Chondrocyte (in vitro differentiated cells): ENCODE results near the gene SLC6A11. TPM values are rescaled to one million over a fixed set of nuclear protein-coding genes. Genes with fewer than 3 reads are reported as not detected.

ENCODE experiments used
- DNase-seq: peaks from one replicate; pipeline ENCODE4 v3.0.0; 2021; ENCODE audit warnings: mixed read lengths, low spot score
- H3K27ac Mint-ChIP-seq: one replicate; pipeline ENCODE4 v1.8.0; 2021; ENCODE audit warnings: mild to moderate bottlenecking, moderate library complexity, mixed read lengths; ENCODE audit not compliant: unreplicated experiment
- H3K27me3 Mint-ChIP-seq: 2 replicates; pipeline ENCODE4 v1.8.0; 2021; ENCODE audit warnings: low read depth, mixed read lengths
- H3K36me3 Mint-ChIP-seq: 2 replicates; pipeline ENCODE4 v1.8.0; 2021; ENCODE audit warnings: low read depth, mixed read lengths
- H3K4me1 Mint-ChIP-seq: 2 replicates; pipeline ENCODE4 v1.8.0; 2021; ENCODE audit warnings: low read depth, mild to moderate bottlenecking, mixed read lengths
- H3K4me3 Mint-ChIP-seq: one replicate; pipeline ENCODE4 v1.8.0; 2021; ENCODE audit warnings: mild to moderate bottlenecking, moderate library complexity, mixed read lengths; ENCODE audit not compliant: unreplicated experiment
- H3K9me3 Mint-ChIP-seq: 2 replicates; pipeline ENCODE4 v1.8.0; 2021; ENCODE audit warnings: low read depth, mixed read lengths
- total RNA-seq: library from RNA; stranded (reverse); gene quantifications from 3 replicates; pipeline ENCODE4 v1.2.1, GENCODE V29; 2021
- TF ChIP-seq, protein P1 (sequence below): fragments of 200-600 bp; sonication (generic); IDR thresholded peaks from 2 replicates; pipeline ENCODE4 v1.5.0; 2021; ENCODE audit warnings: antibody characterized with exemption, mild to moderate bottlenecking, moderate library complexity

The SLC6A11 gene
- total RNA-seq, 1 donor from 2014 or later: not detected

DNA sequence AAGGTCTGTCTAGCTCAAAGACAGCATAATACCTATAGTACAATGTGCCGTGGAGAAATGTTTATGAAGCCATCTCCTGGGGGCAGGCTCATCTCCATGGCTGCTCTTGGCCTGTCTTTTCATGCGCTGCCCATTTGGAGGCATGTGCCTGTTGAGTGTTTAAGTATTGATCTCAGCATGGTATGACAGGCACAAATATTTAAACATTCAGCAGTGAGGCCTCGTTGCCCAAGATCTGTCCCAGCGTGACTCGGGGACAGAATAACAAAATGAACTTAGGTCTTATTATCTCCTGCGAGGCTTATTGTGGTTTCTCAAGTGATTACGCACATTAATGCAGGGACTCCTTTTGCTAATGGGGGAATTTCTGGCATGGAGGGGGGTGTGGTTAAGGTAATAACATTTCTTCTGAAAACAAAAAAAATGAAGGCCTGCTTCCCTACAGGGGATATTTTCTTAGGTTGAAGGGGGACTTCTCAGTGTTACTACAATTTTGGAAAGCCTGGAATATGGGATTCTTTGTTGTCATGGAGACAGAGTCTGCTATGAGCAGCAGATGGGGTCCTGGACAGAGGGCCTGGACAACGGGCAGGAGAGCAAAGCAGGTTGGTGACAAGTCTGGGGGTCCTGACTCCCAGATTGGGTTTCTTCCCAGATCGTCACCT, 172.1 kb downstream of the SLC6A11 start:
- Mint-ChIP-seq H3K27me3 (peaks cover 57% of the 10 kb centered on the region), H3K27ac (no peak overlapping the region), H3K36me3 (no peaks in the 10 kb centered on the region), H3K9me3 (no peaks in the 10 kb centered on the region), H3K4me3 (no peak overlapping the region), H3K4me1 (peaks cover 10% of the 10 kb centered on the region)
- DNase-seq: no peak
- TF ChIP-seq, protein P1, sequence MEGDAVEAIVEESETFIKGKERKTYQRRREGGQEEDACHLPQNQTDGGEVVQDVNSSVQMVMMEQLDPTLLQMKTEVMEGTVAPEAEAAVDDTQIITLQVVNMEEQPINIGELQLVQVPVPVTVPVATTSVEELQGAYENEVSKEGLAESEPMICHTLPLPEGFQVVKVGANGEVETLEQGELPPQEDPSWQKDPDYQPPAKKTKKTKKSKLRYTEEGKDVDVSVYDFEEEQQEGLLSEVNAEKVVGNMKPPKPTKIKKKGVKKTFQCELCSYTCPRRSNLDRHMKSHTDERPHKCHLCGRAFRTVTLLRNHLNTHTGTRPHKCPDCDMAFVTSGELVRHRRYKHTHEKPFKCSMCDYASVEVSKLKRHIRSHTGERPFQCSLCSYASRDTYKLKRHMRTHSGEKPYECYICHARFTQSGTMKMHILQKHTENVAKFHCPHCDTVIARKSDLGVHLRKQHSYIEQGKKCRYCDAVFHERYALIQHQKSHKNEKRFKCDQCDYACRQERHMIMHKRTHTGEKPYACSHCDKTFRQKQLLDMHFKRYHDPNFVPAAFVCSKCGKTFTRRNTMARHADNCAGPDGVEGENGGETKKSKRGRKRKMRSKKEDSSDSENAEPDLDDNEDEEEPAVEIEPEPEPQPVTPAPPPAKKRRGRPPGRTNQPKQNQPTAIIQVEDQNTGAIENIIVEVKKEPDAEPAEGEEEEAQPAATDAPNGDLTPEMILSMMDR: no peak

DNA sequence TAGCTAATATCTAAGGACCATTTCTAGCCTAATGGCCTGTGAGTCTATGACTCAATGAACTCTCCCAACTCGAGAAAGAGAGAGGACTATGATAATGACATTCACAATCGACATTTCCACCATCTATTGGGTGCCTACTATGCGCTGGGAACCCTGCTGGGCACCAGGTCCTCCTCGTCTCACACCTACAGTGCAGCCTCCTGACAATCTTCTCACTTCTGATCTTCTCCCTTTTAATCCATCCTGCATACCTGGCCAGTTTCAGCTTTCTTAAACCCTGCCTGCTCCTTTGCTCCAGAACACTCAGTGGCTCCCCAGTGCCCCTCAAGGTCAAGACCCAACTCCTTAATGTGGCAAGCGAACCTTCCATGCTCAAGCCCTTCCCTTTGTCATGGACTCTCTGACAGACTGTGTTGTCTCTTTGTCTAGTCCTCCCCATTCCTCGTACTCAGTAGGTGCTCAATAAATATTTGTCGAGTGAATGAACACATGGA, 173.0 kb downstream of the SLC6A11 start:
- TF ChIP-seq, protein P1: no peak
- Mint-ChIP-seq H3K27me3 (peaks cover 63% of the 10 kb centered on the region), H3K27ac (no peak overlapping the region), H3K9me3 (no peaks in the 10 kb centered on the region), H3K4me1 (peaks cover 11% of the 10 kb centered on the region), H3K4me3 (no peak overlapping the region), H3K36me3 (no peaks in the 10 kb centered on the region)
- no peak for DNase-seq

Other genes starting within 250 kb of the SLC6A11 start
- 0.87 to 2.3 TPM (median 2.0 TPM) in 3 replicates for gene SLC6A1, start 176.5 kb downstream of the SLC6A11 start, total RNA-seq